H9 (cell line): ENCODE measurements around the gene DNAAF3. TPM values are rescaled to one million over a fixed set of nuclear protein-coding genes. Genes with fewer than 3 reads are reported as not detected.

Experiments
- DNase-seq: peaks from one replicate; pipeline ENCODE4 v3.0.0-alpha.2; 2017
- H2AFZ ChIP-seq: one replicate; pipeline ENCODE4 v1.6.1; 2013; ENCODE audit warnings: mild to moderate bottlenecking, low read length, control low read depth, moderate library complexity
- H2AK5ac ChIP-seq: 2 replicates; pipeline ENCODE4 v1.6.1; 2013; ENCODE audit warnings: low read length, control low read depth, mixed read lengths; ENCODE audit not compliant: insufficient read length
- H2BK120ac ChIP-seq: one replicate; pipeline ENCODE4 v1.6.1; 2013; ENCODE audit warnings: low read depth, mild to moderate bottlenecking, low read length, control low read depth, inconsistent platforms; ENCODE audit not compliant: poor library complexity, severe bottlenecking
- H2BK12ac ChIP-seq: 2 replicates; pipeline ENCODE4 v1.6.1; 2013; ENCODE audit warnings: low read length, control low read depth, mixed read lengths, low read depth; ENCODE audit not compliant: insufficient read length
- H2BK15ac ChIP-seq: 2 replicates; pipeline ENCODE4 v1.6.1; 2013; ENCODE audit warnings: low read depth, low read length, control low read depth
- H2BK20ac ChIP-seq: one replicate; pipeline ENCODE4 v1.6.1; 2013; ENCODE audit warnings: low read depth, mild to moderate bottlenecking, low read length, control low read depth, inconsistent platforms; ENCODE audit not compliant: poor library complexity, severe bottlenecking
- H2BK5ac ChIP-seq: 2 replicates; pipeline ENCODE4 v1.6.1; 2013; ENCODE audit warnings: low read length, control low read depth, mixed read lengths; ENCODE audit not compliant: insufficient read length
- H3K14ac ChIP-seq: 2 replicates; pipeline ENCODE4 v1.6.1; 2013; ENCODE audit warnings: low read length, control low read depth; ENCODE audit not compliant: insufficient read depth
- H3K18ac ChIP-seq: 2 replicates; pipeline ENCODE4 v1.6.1; 2013; ENCODE audit warnings: low read depth, mild to moderate bottlenecking, mixed read lengths, low read length, control low read depth; ENCODE audit not compliant: insufficient read length
- H3K23ac ChIP-seq: 2 replicates; pipeline ENCODE4 v1.6.1; 2013; ENCODE audit warnings: low read length, control low read depth, mixed read lengths, low read depth; ENCODE audit not compliant: insufficient read length
- H3K23me2 ChIP-seq: 2 replicates; pipeline ENCODE4 v1.6.1; 2013; ENCODE audit warnings: low read depth, mild to moderate bottlenecking, mixed read lengths, low read length, control low read depth; ENCODE audit not compliant: insufficient read length, poor library complexity, severe bottlenecking
- H3K27ac ChIP-seq: 2 replicates; pipeline ENCODE4 v1.5.1; 2013; ENCODE audit warnings: low read length, control low read depth, mixed read lengths, low read depth; ENCODE audit not compliant: insufficient read length
- H3K27me3 ChIP-seq: 2 replicates; pipeline ENCODE4 v1.6.1; 2013; ENCODE audit warnings: low read length, control low read depth, inconsistent platforms; ENCODE audit not compliant: insufficient read depth
- H3K4ac ChIP-seq: 2 replicates; pipeline ENCODE4 v1.6.1; 2013; ENCODE audit warnings: low read depth, mild to moderate bottlenecking, control low read depth, inconsistent platforms, low read length, moderate library complexity
- H3K4me1 ChIP-seq: 2 replicates; pipeline ENCODE4 v1.6.1; 2013; ENCODE audit warnings: low read length, control low read depth, inconsistent platforms; ENCODE audit not compliant: insufficient read depth
- H3K4me2 ChIP-seq: 2 replicates; pipeline ENCODE4 v1.6.1; 2013; ENCODE audit warnings: low read length, control low read depth, mixed read lengths; ENCODE audit not compliant: insufficient read length, insufficient read depth
- H3K56ac ChIP-seq: 2 replicates; pipeline ENCODE4 v1.6.1; 2013; ENCODE audit warnings: low read depth, mild to moderate bottlenecking, mixed read lengths, low read length, control low read depth; ENCODE audit not compliant: insufficient read length
- H3K79me1 ChIP-seq: 2 replicates; pipeline ENCODE4 v1.6.1; 2013; ENCODE audit warnings: low read depth, mild to moderate bottlenecking, moderate library complexity, low read length, control low read depth, inconsistent platforms; ENCODE audit not compliant: insufficient read depth, poor library complexity, severe bottlenecking
- H3K79me2 ChIP-seq: 2 replicates; pipeline ENCODE4 v1.6.1; 2013; ENCODE audit warnings: low read length, control low read depth, inconsistent platforms; ENCODE audit not compliant: insufficient read depth
- H3K9ac ChIP-seq: 2 replicates; pipeline ENCODE4 v1.6.1; 2013; ENCODE audit warnings: low read length, control low read depth, mixed read lengths; ENCODE audit not compliant: insufficient read length; ENCODE audit errors: extremely low read depth
- H3K9me3 ChIP-seq: one replicate; pipeline ENCODE4 v1.6.1; 2013; ENCODE audit warnings: low read depth, low read length, inconsistent platforms; ENCODE audit not compliant: control insufficient read depth
- H3T11ph ChIP-seq: one replicate; pipeline ENCODE4 v1.6.1; 2013; ENCODE audit warnings: mild to moderate bottlenecking, low read length, control low read depth, inconsistent platforms
- H4K20me1 ChIP-seq: one replicate; pipeline ENCODE4 v1.6.1; 2013; ENCODE audit not compliant: control insufficient read depth, insufficient read length, insufficient read depth
- H4K5ac ChIP-seq: 2 replicates; pipeline ENCODE4 v1.6.1; 2013; ENCODE audit warnings: low read depth, mild to moderate bottlenecking, mixed read lengths, low read length, control low read depth; ENCODE audit not compliant: insufficient read length
- H4K8ac ChIP-seq: replicated peaks from 2 replicates; pipeline ENCODE4 v1.6.1; 2013; ENCODE audit warnings: low read length, control low read depth, mixed read lengths, low read depth; ENCODE audit not compliant: insufficient read length
- H4K91ac ChIP-seq: 2 replicates; pipeline ENCODE4 v1.6.1; 2013; ENCODE audit warnings: low read depth, mild to moderate bottlenecking, moderate library complexity, mixed read lengths, low read length, control low read depth; ENCODE audit not compliant: insufficient read length
- H3K27ac Mint-ChIP-seq, 3 experiments: 2 replicates in 2 of 3; 3 replicates in 1 of 3; pipeline ENCODE4 v1.8.0; 2020 to 2021; ENCODE audit warnings: mixed read lengths in 3 of 3, mild to moderate bottlenecking in 1 of 3, moderate library complexity in 1 of 3
- H3K27me3 Mint-ChIP-seq: 2 replicates; pipeline ENCODE4 v1.8.0; 2021; ENCODE audit warnings: low read depth, mild to moderate bottlenecking, moderate library complexity, mixed read lengths
- H3K36me3 Mint-ChIP-seq, 3 experiments: 2 replicates in 2 of 3; 3 replicates in 1 of 3; pipeline ENCODE4 v1.8.0; 2020 to 2021; ENCODE audit warnings: low read depth in 3 of 3, mixed read lengths in 3 of 3; ENCODE audit not compliant: insufficient read depth in 1 of 3
- H3K4me1 Mint-ChIP-seq, 2 experiments: 2 replicates each; pipeline ENCODE4 v1.8.0; 2020; ENCODE audit warnings: mixed read lengths in 2 of 2
- H3K4me3 Mint-ChIP-seq, 2 experiments: 2 replicates in 1 of 2; 3 replicates in 1 of 2; pipeline ENCODE4 v1.8.0; 2020 to 2021; ENCODE audit warnings: mild to moderate bottlenecking in 2 of 2, mixed read lengths in 2 of 2, moderate library complexity in 1 of 2
- H3K9me3 Mint-ChIP-seq, 2 experiments: 2 replicates in 1 of 2; 3 replicates in 1 of 2; pipeline ENCODE4 v1.8.0; 2020; ENCODE audit warnings: mild to moderate bottlenecking in 2 of 2, mixed read lengths in 2 of 2, moderate library complexity in 1 of 2
- CTCF ChIP-seq: fragments of 200-600 bp; sonication (generic); conservative IDR thresholded peaks from 3 replicates; pipeline ENCODE4 v1.8.0; 2021; ENCODE audit warnings: antibody characterized with exemption, mild to moderate bottlenecking
- WGBS: extraction: QIAGEN DNeasy Blood & Tissue Kit; methylation state at CpG from one replicate; pipeline ENCODE4 v1.1.7; 2013; ENCODE audit warnings: missing lambda C conversion rate, low lambda C conversion rate, mixed read lengths; ENCODE audit not compliant: insufficient read length; ENCODE audit errors: extremely low coverage; 5-methylcytosine and 5-hydroxymethylcytosine counted together
- total RNA-seq: library from RNA; stranded (reverse); gene quantifications from 2 replicates; pipeline ENCODE4 v1.2.1, GENCODE V29; 2021

The DNAAF3 gene
- total RNA-seq, 1 experiment from 2014 or later = 4.6 TPM

- Histone ChIP-seq H3K27ac (no peak overlapping the region), H3K9me3 (no peaks in the 10 kb centered on the region), H2AK5ac (no peak overlapping the region), H4K8ac (no peak overlapping the region), H3K79me1 (no peaks in the 10 kb centered on the region), H4K20me1 (no peaks in the 10 kb centered on the region), H3K27me3 (no peaks in the 10 kb centered on the region; the same call in 1 of the 2 replicates), H2BK120ac (no peak overlapping the region), H3T11ph (no peak overlapping the region), H3K56ac (no peak overlapping the region), H2BK5ac (no peak overlapping the region), H2AFZ (no peak overlapping the region), H3K4ac (no peak overlapping the region), H3K23ac (no peak overlapping the region), H3K18ac (no peak overlapping the region), H2BK12ac (no peak overlapping the region), H4K5ac (no peak overlapping the region), H3K14ac (no peak overlapping the region), H3K9ac (no peak overlapping the region), H2BK20ac (no peak overlapping the region), H3K4me2 (no peak overlapping the region), H2BK15ac (no peak overlapping the region), H3K23me2 (peaks cover 21% of the 10 kb centered on the region), H3K79me2 (no peaks in the 10 kb centered on the region), H4K91ac (no peak overlapping the region), H3K4me1 (no peaks in the 10 kb centered on the region)
- WGBS = no CpG with 5 or more reads among the region's 4 CpGs
- Mint-ChIP-seq H3K36me3 (no peaks in the 10 kb centered on the region; a peak in 2 of 7 replicates), H3K27me3 (peaks cover 52% of the 10 kb centered on the region), H3K27ac (no peak overlapping the region), H3K4me1 (peaks cover 16 to 28% of the 10 kb centered on the region in 2 experiments), H3K4me3 (no peak overlapping the region), H3K9me3 (peaks cover 2 to 4% of the 10 kb centered on the region in 2 experiments; a peak in 4 of 5 replicates)
- no peak for TF ChIP-seq CTCF
- no peak for DNase-seq
Measured at GRCh38 chr19:55169136-55169535, 2.7 kb upstream of the DNAAF3 start.
